Measurements from ENCODE around the gene CRYZL1.
"Not testable (repeated sequence)": the region's sequence is repeated elsewhere in the genome, so short reads cannot be mapped to it uniquely, and the experiment has no call there.

GRCh38 chr21:33576741-33577141 lies 64.8 kb downstream of the CRYZL1 start:
- TF ChIP-seq EZH2 (IDR thresholded peaks at IDR 0.05; ENCODE audit: borderline replicate concordance, insufficient read depth, low read depth, low read length, poor library complexity, severe bottlenecking); CTCF (IDR thresholded peaks at IDR 0.05): not testable (repeated sequence)

Data from B cell (primary cell).